Psoas muscle (tissue), 8 donors: ENCODE measurements around the gene TECTA. TPM values are rescaled to one million over a fixed set of nuclear protein-coding genes. Genes with fewer than 3 reads are reported as not detected.

Experiments used
- ATAC-seq, 4 donors: fragments of 200-7000 bp; cut with Tn5 transposase; one replicate each; pipeline ENCODE4 v1.9.1; 2020; ENCODE audit warnings: moderate library complexity in 3 of 4, mild to moderate bottlenecking in 2 of 4
- DNase-seq, 2 donors: peaks; one replicate each; pipeline ENCODE4 v3.0.0-alpha.2; 2020
- H3K27ac ChIP-seq: fragments of 200-600 bp; one replicate; pipeline ENCODE4 v1.8.0; 2022
- H3K27me3 ChIP-seq, 3 donors: fragments of 200-600 bp in 1 of 3; one replicate each; pipeline versions ENCODE4 v1.6.1 to v1.8.0; 2013 to 2022; ENCODE audit warnings: low read length in 2 of 3, mild to moderate bottlenecking in 2 of 3, moderate library complexity in 1 of 3; ENCODE audit not compliant: insufficient read depth in 3 of 3
- H3K36me3 ChIP-seq, 2 donors: fragments of 200-600 bp in 1 of 2; one replicate each; pipeline versions ENCODE4 v1.6.1 to v1.8.0; 2013 to 2022; ENCODE audit warnings: low read depth in 1 of 2, mild to moderate bottlenecking in 1 of 2, moderate library complexity in 1 of 2; ENCODE audit not compliant: insufficient read depth in 1 of 2
- H3K4me1 ChIP-seq: fragments of 200-600 bp; one replicate; pipeline ENCODE4 v1.8.0; 2022
- H3K4me3 ChIP-seq: fragments of 200-600 bp; one replicate; pipeline ENCODE4 v1.8.0; 2022; ENCODE audit warnings: mild to moderate bottlenecking
- H3K9me3 ChIP-seq: fragments of 200-600 bp; one replicate; pipeline ENCODE4 v1.8.0; 2022
- WGBS, 3 donors: extraction: QIAGEN DNeasy Blood & Tissue Kit; methylation state at CpG; one replicate each; pipeline versions ENCODE4 v1.1.6 to v1.1.7; 2013; 5-methylcytosine and 5-hydroxymethylcytosine counted together
- intact Hi-C, 2 donors: fragments of 100-400 bp; cut with DNase I; formaldehyde crosslinking; loops; one replicate each; pipeline versions ENCODE4 v1.11.0 to v1.14.2; 2022
- polyA plus RNA-seq, 3 donors: library from polyadenylated mRNA; stranded (reverse); fragments of 200-250 nt; gene quantifications; one replicate each; pipeline ENCODE4 v1.2.3, GENCODE V29; 2013
- total RNA-seq, 4 donors: library from RNA; stranded (reverse); fragmentation: NEBNext Ultra II Directional in 2 of 4; extraction: Animal tissue kit (Norgen Biotek cat#: 25700) in 2 of 4; gene quantifications; one replicate each; pipeline versions ENCODE4 v1.2.1 to v1.2.4, GENCODE V29; 2021 to 2023
- TF ChIP-seq, protein P1 (sequence below): fragments of 200-600 bp; IDR thresholded peaks from one replicate; pipeline ENCODE4 v1.8.0; 2022; ENCODE audit warnings: antibody characterized with exemption
- donor health status: healthy with polysubstance abuse.
- donor health status: DM: no; HTN: no; CAD: no; lungs with moderate emphysema.
- donor health status: Bipolar disorder and iron deficiency.
- donor health status: healthy.
- donor health status: DM: yes; HTN: yes; CAD: no.
- donor health status: DM: no; HTN: no; CAD: no.
- donor health status: DM: no; HTN: no; CAD: no.
- donor health status: DM: yes; HTN: yes; CAD: no.

TECTA gene
- total and polyA plus RNA-seq, 7 donors: 0.10 to 2.6 (median 0.30) TPM

DNA sequence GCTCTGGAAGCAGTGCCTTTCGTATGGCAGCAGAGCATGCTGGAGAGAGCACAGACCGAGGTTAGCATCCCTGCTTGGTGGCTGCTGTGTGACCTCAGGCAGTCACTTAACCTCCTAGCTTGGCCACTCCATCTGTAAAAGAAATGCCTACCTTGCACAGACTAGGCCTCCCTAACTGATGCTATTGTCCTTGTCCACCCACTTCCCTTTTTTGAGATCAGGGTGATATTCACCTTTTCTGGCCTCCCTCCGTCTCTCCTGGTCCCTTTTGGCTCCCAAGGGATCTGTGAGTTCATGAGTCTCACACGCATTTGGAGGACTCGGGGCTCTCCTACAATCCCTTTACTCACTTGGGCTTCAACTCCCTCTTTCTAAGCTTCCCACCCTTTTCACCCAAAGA is 37.2 kb downstream of the TECTA start:
- H3K27ac ChIP-seq: no peak overlapping the region
- intact Hi-C loops: no loop called here
- DNase-seq (no peak), ATAC-seq (no peak)
- no peaks in the 10 kb centered on the region for H3K27me3 ChIP-seq
- H3K4me3 ChIP-seq: no peak overlapping the region
- H3K4me1 ChIP-seq: no peaks in the 10 kb centered on the region
- no peaks in the 10 kb centered on the region for H3K36me3 ChIP-seq
- WGBS, 3 donors: 81 to 91% (median 89%) methylated on average over 5 of the region's 5 CpGs
- no peaks in the 10 kb centered on the region for H3K9me3 ChIP-seq
- TF ChIP-seq, protein P1, sequence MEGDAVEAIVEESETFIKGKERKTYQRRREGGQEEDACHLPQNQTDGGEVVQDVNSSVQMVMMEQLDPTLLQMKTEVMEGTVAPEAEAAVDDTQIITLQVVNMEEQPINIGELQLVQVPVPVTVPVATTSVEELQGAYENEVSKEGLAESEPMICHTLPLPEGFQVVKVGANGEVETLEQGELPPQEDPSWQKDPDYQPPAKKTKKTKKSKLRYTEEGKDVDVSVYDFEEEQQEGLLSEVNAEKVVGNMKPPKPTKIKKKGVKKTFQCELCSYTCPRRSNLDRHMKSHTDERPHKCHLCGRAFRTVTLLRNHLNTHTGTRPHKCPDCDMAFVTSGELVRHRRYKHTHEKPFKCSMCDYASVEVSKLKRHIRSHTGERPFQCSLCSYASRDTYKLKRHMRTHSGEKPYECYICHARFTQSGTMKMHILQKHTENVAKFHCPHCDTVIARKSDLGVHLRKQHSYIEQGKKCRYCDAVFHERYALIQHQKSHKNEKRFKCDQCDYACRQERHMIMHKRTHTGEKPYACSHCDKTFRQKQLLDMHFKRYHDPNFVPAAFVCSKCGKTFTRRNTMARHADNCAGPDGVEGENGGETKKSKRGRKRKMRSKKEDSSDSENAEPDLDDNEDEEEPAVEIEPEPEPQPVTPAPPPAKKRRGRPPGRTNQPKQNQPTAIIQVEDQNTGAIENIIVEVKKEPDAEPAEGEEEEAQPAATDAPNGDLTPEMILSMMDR: no peak

- no peaks in the 10 kb centered on the region for H3K9me3 ChIP-seq
- H3K27me3 ChIP-seq: no peaks in the 10 kb centered on the region
- no peak overlapping the region for H3K4me3 ChIP-seq
- H3K36me3 ChIP-seq: no peaks in the 10 kb centered on the region
- DNase-seq: no peak
- H3K4me1 ChIP-seq: no peaks in the 10 kb centered on the region
- 77 to 80% (median 79%) methylated on average over 8 of the region's 8 CpGs for WGBS, 3 donors
- intact Hi-C loops: no loop called here
- H3K27ac ChIP-seq: no peak overlapping the region
- TF ChIP-seq, protein P1: no peak
- no peak for ATAC-seq
Measured at GRCh38 chr11:121140369-121140768, 39.3 kb downstream of the TECTA start.

- intact Hi-C loops: no loop called here
- TF ChIP-seq, protein P1: no peak
- WGBS, 3 donors: 84 to 91% (median 88%) methylated on average over 1 of the region's 1 CpG
- Histone ChIP-seq H3K4me3 (no peak overlapping the region), H3K27ac (no peak overlapping the region), H3K9me3 (no peaks in the 10 kb centered on the region), H3K36me3 (no peaks in the 10 kb centered on the region), H3K27me3 (no peaks in the 10 kb centered on the region), H3K4me1 (no peaks in the 10 kb centered on the region)
- no peak for DNase-seq
- no peak for ATAC-seq
Measured at GRCh38 chr11:121141066-121141465, 40.0 kb downstream of the TECTA start.

DNA sequence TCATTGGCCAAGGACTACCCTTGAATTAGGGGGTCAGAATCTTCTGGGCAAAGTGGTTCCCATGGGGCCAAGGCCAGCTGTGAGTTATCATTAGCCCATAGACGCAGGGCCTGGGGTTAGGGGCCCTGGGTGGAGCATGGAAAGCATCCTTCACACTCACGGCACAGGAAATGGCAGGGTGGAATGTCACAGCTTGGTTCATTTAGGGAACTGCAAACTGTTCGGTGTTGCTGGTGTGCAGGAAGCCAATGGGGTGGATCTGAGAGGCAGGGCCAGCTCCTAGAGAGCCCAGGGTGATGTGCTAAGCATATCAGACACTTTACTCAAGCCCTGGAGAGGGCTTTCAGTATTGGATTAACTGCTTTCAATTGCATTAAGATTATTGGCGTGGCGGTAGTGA is 42.9 kb downstream of the TECTA start:
- Histone ChIP-seq H3K9me3 (no peaks in the 10 kb centered on the region), H3K4me3 (no peak overlapping the region), H3K36me3 (no peaks in the 10 kb centered on the region), H3K27me3 (no peaks in the 10 kb centered on the region), H3K4me1 (no peaks in the 10 kb centered on the region), H3K27ac (no peak overlapping the region)
- DNase-seq: no peak
- 72 to 78% (median 75%) methylated on average over 5 of the region's 5 CpGs for WGBS, 3 donors
- intact Hi-C loops: no loop called here
- TF ChIP-seq, protein P1: no peak
- no peak for ATAC-seq

GRCh38 chr11:121144723-121145122 is 43.7 kb downstream of the TECTA start:
- Histone ChIP-seq H3K4me1 (no peaks in the 10 kb centered on the region), H3K4me3 (no peak overlapping the region), H3K36me3 (no peaks in the 10 kb centered on the region), H3K9me3 (no peaks in the 10 kb centered on the region), H3K27ac (no peak overlapping the region), H3K27me3 (peaks cover 0 to 1% (median 0%) of the 10 kb centered on the region in 3 donors)
- TF ChIP-seq, protein P1: no peak
- WGBS, 3 donors: 80 to 85% (median 84%) methylated on average over 5 of the region's 5 CpGs
- DNase-seq (no peak), ATAC-seq (no peak)
- intact Hi-C loops: no loop called here
